OCI-LY1 (cell line): ENCODE measurements around the gene VWA2.

ENCODE experiments used
- H2AFZ ChIP-seq: fragments of 200-600 bp; sonication (generic), shearing (Covaris generic); 2 replicates; pipeline ENCODE4 v1.6.0; 2014; ENCODE audit warnings: antibody characterized with exemption, mild to moderate bottlenecking, low read length
- H3F3A ChIP-seq: fragments of 200-600 bp; sonication (generic), shearing (Covaris generic); 2 replicates; pipeline ENCODE4 v1.6.0; 2014; ENCODE audit warnings: mild to moderate bottlenecking, antibody characterized with exemption, low read length, moderate library complexity; ENCODE audit not compliant: insufficient read depth
- H3K27ac ChIP-seq: fragments of 200-600 bp; sonication (generic); 2 replicates; pipeline ENCODE4 v1.5.1; 2014; ENCODE audit warnings: low read length, mixed run types, mild to moderate bottlenecking, low read depth; ENCODE audit not compliant: poor library complexity, severe bottlenecking
- H3K27me3 ChIP-seq: fragments of 200-600 bp; sonication (generic); 2 replicates; pipeline ENCODE4 v1.6.0; 2014; ENCODE audit warnings: antibody characterized with exemption, mild to moderate bottlenecking, low read length, moderate library complexity; ENCODE audit not compliant: insufficient read depth
- H3K36me3 ChIP-seq: fragments of 200-600 bp; sonication (generic); 2 replicates; pipeline ENCODE4 v1.6.1; 2014; ENCODE audit warnings: mild to moderate bottlenecking, antibody characterized with exemption, low read length, moderate library complexity, mixed read lengths; ENCODE audit not compliant: insufficient read depth
- H3K4me1 ChIP-seq: fragments of 200-600 bp; sonication (generic); 2 replicates; pipeline ENCODE4 v1.5.1; 2014; ENCODE audit warnings: mild to moderate bottlenecking, low read length, moderate library complexity; ENCODE audit not compliant: insufficient read depth, severe bottlenecking
- H3K4me2 ChIP-seq: fragments of 200-600 bp; sonication (generic), shearing (Covaris generic); 2 replicates; pipeline ENCODE4 v1.6.1; 2014; ENCODE audit warnings: low read length
- H3K4me3 ChIP-seq: fragments of 200-600 bp; sonication (generic); 2 replicates; pipeline ENCODE4 v1.5.1; 2014; ENCODE audit warnings: low read length, low read depth, mild to moderate bottlenecking, mixed read lengths; ENCODE audit not compliant: poor library complexity, severe bottlenecking
- H3K79me2 ChIP-seq: fragments of 200-600 bp; shearing (Covaris generic); 2 replicates; pipeline ENCODE4 v1.6.1; 2016; ENCODE audit warnings: mixed run types, low read length, mixed read lengths; ENCODE audit not compliant: insufficient read depth
- H3K9ac ChIP-seq: fragments of 200-600 bp; sonication (generic), shearing (Covaris generic); 2 replicates; pipeline ENCODE4 v1.6.1; 2014; ENCODE audit warnings: mild to moderate bottlenecking, low read length, mixed read lengths
- H3K9me2 ChIP-seq: fragments of 200-600 bp; sonication (generic), shearing (Covaris generic); 2 replicates; pipeline ENCODE4 v1.6.1; 2014; ENCODE audit warnings: low read depth, mild to moderate bottlenecking, low read length, mixed read lengths
- H3K9me3 ChIP-seq: fragments of 200-600 bp; shearing (Covaris generic); 2 replicates; pipeline ENCODE4 v1.6.1; 2014; ENCODE audit warnings: low read length, mixed read lengths
- H4K20me1 ChIP-seq: fragments of 200-600 bp; sonication (generic), shearing (Covaris generic); 2 replicates; pipeline ENCODE4 v1.6.0; 2016; ENCODE audit warnings: mild to moderate bottlenecking, low read length; ENCODE audit not compliant: insufficient read depth
- EZH2 ChIP-seq: fragments of 200-600 bp; sonication (generic), shearing (Covaris generic); IDR thresholded peaks from 2 replicates; pipeline ENCODE4 v1.8.0; 2017; ENCODE audit warnings: borderline replicate concordance, mixed run types, mild to moderate bottlenecking, antibody characterized with exemption, low read length, moderate library complexity, mixed read lengths
- TF ChIP-seq, protein P1 (sequence below): fragments of 200-600 bp; sonication (generic), shearing (Covaris generic); IDR thresholded peaks from 2 replicates; pipeline ENCODE4 v1.5.1; 2017; ENCODE audit warnings: mild to moderate bottlenecking, antibody characterized with exemption, low read length, moderate library complexity, mixed read lengths

Gene VWA2

DNA sequence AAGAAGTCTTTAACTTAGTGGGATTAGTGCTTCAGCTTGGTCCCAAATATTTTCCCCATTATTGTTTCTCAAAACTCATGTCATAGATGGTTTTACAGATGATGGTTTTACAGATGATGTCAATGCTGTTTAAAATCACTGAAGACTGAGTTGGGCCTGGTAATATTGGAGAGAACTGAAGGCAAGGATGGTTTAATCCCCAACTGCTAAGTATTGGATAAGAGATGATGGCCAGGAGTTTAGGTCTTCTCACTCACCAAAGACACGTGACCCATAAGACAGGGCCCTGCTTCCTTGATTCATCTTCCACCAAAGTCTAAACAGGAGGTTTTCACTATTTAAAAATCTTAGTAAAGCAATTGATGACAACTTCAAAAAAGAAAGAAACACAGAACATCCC, 56.3 kb downstream of the VWA2 start:
- no peak overlapping the region for H2AFZ ChIP-seq
- H3K4me2 ChIP-seq: no peak overlapping the region
- H3K9me2 ChIP-seq: no peaks in the 10 kb centered on the region
- no peaks in the 10 kb centered on the region; the same call in 1 of the 2 replicates for H3K36me3 ChIP-seq
- peaks cover 6% of the 10 kb centered on the region; the same call in 1 of the 2 replicates for H3K9me3 ChIP-seq
- H3K9ac ChIP-seq: no peak overlapping the region
- H4K20me1 ChIP-seq: no peaks in the 10 kb centered on the region
- no peak overlapping the region for H3K27ac ChIP-seq
- no peaks in the 10 kb centered on the region for H3F3A ChIP-seq
- no peaks in the 10 kb centered on the region; the same call in 1 of the 2 replicates for H3K27me3 ChIP-seq
- H3K79me2 ChIP-seq: no peaks in the 10 kb centered on the region
- no peak for TF ChIP-seq EZH2
- TF ChIP-seq, protein P1, sequence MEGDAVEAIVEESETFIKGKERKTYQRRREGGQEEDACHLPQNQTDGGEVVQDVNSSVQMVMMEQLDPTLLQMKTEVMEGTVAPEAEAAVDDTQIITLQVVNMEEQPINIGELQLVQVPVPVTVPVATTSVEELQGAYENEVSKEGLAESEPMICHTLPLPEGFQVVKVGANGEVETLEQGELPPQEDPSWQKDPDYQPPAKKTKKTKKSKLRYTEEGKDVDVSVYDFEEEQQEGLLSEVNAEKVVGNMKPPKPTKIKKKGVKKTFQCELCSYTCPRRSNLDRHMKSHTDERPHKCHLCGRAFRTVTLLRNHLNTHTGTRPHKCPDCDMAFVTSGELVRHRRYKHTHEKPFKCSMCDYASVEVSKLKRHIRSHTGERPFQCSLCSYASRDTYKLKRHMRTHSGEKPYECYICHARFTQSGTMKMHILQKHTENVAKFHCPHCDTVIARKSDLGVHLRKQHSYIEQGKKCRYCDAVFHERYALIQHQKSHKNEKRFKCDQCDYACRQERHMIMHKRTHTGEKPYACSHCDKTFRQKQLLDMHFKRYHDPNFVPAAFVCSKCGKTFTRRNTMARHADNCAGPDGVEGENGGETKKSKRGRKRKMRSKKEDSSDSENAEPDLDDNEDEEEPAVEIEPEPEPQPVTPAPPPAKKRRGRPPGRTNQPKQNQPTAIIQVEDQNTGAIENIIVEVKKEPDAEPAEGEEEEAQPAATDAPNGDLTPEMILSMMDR: no peak
- no peaks in the 10 kb centered on the region for H3K4me1 ChIP-seq
- H3K4me3 ChIP-seq: no peak overlapping the region

DNA sequence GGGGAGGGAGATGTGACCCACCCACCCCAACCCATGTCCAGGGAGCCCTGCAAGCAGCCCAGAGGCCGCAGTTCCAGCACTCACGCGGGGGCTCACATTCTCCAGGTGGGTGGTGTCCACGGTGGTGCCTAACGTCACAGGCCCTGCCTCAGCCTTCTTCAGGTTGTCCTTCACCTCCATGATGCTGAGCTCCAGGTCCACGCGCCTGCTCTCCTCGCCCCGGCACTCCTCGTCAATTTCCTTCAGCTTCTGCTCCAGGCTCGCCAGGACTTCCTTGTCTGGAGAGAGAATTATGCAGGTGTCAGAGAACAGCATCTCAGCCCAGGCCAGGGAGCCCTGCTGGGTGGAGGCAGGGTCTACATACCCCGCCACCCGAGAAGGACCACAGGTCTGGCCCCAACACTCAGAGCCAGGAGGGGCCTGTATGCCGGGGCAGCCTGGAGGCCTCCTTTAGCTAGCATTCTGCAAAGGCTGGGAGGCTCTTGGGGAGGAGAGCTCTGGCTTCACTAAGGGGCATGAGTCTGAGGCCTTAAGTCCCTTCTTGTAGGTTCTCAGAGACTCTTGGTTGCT, 58.2 kb downstream of the VWA2 start:
- Histone ChIP-seq H3K9ac (no peak overlapping the region), H3K79me2 (no peaks in the 10 kb centered on the region), H3K4me3 (no peak overlapping the region), H3K4me1 (no peaks in the 10 kb centered on the region), H3K4me2 (no peak overlapping the region), H4K20me1 (no peaks in the 10 kb centered on the region), H3K9me2 (no peaks in the 10 kb centered on the region), H3K27ac (no peak overlapping the region), H3F3A (no peaks in the 10 kb centered on the region), H2AFZ (no peak overlapping the region), H3K36me3 (no peaks in the 10 kb centered on the region; the same call in 1 of the 2 replicates), H3K27me3 (no peaks in the 10 kb centered on the region; the same call in 1 of the 2 replicates), H3K9me3 (peaks cover 6% of the 10 kb centered on the region; the same call in 1 of the 2 replicates)
- TF ChIP-seq EZH2: no peak
- TF ChIP-seq, protein P1: no peak

DNA sequence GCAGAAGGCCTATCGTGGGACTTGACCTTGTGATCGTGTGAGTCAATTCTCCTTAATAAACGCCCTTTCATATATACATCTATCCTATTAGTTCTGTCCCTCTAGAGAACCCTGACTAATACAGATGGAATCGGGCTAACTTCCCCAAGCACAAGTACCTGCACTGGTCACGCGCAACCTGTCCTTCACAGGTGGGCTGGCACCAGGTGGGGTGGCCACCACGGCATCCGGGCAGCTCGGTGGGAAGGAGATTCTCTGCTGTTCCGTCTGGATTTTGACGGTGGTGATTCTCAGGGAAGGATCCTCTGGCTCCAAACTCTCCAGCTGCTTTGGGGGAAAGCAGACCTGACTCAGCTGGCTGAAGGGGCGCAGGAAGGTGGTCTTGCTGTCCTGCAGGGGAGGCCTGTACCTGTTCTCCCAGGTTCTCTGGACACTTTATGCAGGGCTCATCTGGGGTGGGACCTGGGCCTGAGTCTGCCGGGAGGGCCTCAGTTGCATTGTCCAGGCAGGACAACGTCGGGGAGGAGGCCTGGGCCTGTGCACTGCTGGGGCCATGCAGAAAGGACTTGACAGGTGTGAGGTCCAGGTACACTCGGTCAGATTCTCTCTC, 61.1 kb downstream of the VWA2 start:
- no peak overlapping the region for H3K4me2 ChIP-seq
- H3K9me3 ChIP-seq: peaks cover 6% of the 10 kb centered on the region; the same call in 1 of the 2 replicates
- no peaks in the 10 kb centered on the region for H3K79me2 ChIP-seq
- TF ChIP-seq, protein P1: no peak
- no peak for TF ChIP-seq EZH2
- H3K27ac ChIP-seq: no peak overlapping the region
- no peak overlapping the region for H3K4me3 ChIP-seq
- H3F3A ChIP-seq: no peaks in the 10 kb centered on the region
- H3K27me3 ChIP-seq: no peaks in the 10 kb centered on the region; the same call in 1 of the 2 replicates
- H3K9ac ChIP-seq: no peak overlapping the region
- no peak overlapping the region for H2AFZ ChIP-seq
- no peaks in the 10 kb centered on the region for H3K9me2 ChIP-seq
- no peaks in the 10 kb centered on the region; the same call in 1 of the 2 replicates for H3K36me3 ChIP-seq
- H4K20me1 ChIP-seq: no peaks in the 10 kb centered on the region
- H3K4me1 ChIP-seq: peaks cover 7% of the 10 kb centered on the region
